ENCODE measurements around the gene CD86.

DNA sequence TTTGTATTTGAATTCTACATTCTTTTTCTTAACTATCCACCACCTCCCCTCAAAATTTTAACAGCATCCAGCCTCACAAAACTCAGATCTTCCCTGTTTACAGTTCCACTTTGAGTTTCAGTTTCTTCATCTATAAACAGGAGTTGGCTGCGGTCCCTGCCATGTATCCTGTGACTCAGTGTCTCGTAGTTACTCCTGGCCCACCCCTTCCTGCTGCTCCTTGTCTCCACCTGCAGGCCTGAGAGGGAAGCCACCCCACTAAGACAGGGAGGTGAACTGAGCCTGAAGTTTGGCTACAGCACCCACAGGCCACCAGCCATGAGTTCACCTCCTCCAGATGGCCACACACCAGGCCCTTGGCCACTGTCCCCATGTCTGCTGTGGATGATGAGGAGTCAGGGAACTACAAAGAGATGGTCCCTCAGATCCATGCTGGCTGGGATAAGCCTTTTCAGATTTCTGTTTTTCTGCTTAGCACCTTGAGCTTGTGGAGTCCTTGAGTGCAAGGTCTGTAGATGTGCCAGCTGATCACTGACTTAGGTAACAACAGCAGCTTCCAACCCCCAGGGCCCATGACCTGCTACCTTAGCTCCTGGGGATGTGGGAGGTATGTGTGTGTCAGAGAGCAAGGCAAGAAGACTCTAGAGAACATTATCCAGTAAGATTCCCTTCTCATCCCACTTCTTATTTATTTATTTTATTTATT, 37.5 kb downstream of the CD86 start:
- TF ChIP-seq POLR2A (IDR thresholded peaks at IDR 0.05): no peak
- TF ChIP-seq POLR2AphosphoS5 (IDR thresholded peaks at IDR 0.05): peak in 1 of 3 donors; percentile 39
- peak in 9 of 11 experiments; percentile 19 to 57 (median 41) for TF ChIP-seq CTCF (IDR thresholded peaks at IDR 0.05 in 8 of 11, conservative IDR thresholded peaks at IDR 0.05 in 3 of 11)

All from spleen (tissue), 7 donors.